NB4 (cell line): ENCODE results near the gene ABLIM3.
A peak's percentile ranks its signal among the peaks of the same experiment; 100 is the strongest.

Experiments
- DNase-seq: peaks from one replicate; pipeline ENCODE4 v3.0.0; 2010; ENCODE audit warnings: low read depth
- H3K4me3 ChIP-seq: one replicate; pipeline ENCODE4 v1.5.1; 2011; ENCODE audit warnings: mild to moderate bottlenecking, low read depth, low read length, moderate library complexity
- CTCF ChIP-seq: IDR thresholded peaks from one replicate; pipeline ENCODE4 v1.5.1; 2012; ENCODE audit warnings: low read depth, low read length
- MYC ChIP-seq: IDR thresholded peaks from 2 replicates; pipeline ENCODE4 v1.6.1; 2011; ENCODE audit warnings: low read depth, low read length
- POLR2A ChIP-seq: IDR thresholded peaks from 2 replicates; pipeline ENCODE4 v1.6.1; 2011; ENCODE audit warnings: mild to moderate bottlenecking; ENCODE audit not compliant: insufficient read length; ENCODE audit errors: extremely low read depth
- TF ChIP-seq, protein P1 (sequence below): IDR thresholded peaks from 2 replicates; pipeline ENCODE4 v1.6.1; 2011; ENCODE audit warnings: low read depth, low read length

Gene ABLIM3

GRCh38 chr5:149128023-149128875 lies 13.0 kb upstream of the ABLIM3 start:
- H3K4me3 ChIP-seq: no peak overlapping the region
- DNase-seq: peak; percentile 43
- TF ChIP-seq CTCF (peak; percentile 88), POLR2A (no peak)

GRCh38 chr5:149129181-149129580 lies 12.1 kb upstream of the ABLIM3 start:
- no peak overlapping the region for H3K4me3 ChIP-seq
- TF ChIP-seq, protein P1, sequence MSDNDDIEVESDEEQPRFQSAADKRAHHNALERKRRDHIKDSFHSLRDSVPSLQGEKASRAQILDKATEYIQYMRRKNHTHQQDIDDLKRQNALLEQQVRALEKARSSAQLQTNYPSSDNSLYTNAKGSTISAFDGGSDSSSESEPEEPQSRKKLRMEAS: no peak
- TF ChIP-seq CTCF: no peak
- no peak for TF ChIP-seq MYC
- no peak for TF ChIP-seq POLR2A
- no peak for DNase-seq

- TF ChIP-seq POLR2A (no peak), CTCF (no peak), MYC (no peak)
- TF ChIP-seq, protein P1: no peak
- DNase-seq: peak; percentile 9
- no peak overlapping the region for H3K4me3 ChIP-seq
Observed at GRCh38 chr5:149130121-149130914, 11.0 kb upstream of the ABLIM3 start.

DNA sequence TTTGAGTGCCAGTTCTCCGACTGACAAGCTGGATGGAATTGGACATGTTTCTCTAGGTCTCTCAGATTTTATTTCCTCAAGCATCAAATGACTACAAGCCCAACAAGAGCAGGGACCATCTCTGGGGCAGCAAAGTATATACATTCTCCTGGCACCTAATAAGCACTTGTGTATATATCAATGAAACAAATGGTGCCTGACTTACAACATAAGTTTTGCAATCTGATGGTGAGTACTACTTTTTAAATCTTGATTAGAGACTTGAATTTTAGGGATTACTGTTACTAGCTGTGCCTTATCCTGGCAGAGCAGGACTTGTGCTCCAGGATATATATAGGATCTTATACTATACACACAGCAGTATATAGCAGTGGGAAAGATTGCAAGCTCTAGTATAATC lies 8.8 kb upstream of the ABLIM3 start:
- TF ChIP-seq CTCF (no peak), POLR2A (no peak), MYC (no peak)
- TF ChIP-seq, protein P1: no peak
- no peak for DNase-seq
- no peak overlapping the region for H3K4me3 ChIP-seq

- TF ChIP-seq, protein P1: no peak
- no peak for TF ChIP-seq MYC
- no peak for TF ChIP-seq CTCF
- H3K4me3 ChIP-seq: no peak overlapping the region
- DNase-seq: peak; percentile 48
Observed at GRCh38 chr5:149133795-149134777, 7.2 kb upstream of the ABLIM3 start.
